Skeletal muscle cell (primary cell): ENCODE data around the gene MT1A.
"Not testable (repeated sequence)": the region's sequence is repeated elsewhere in the genome, so short reads cannot be mapped to it uniquely, and the experiment has no call there.

ENCODE experiments used
- DNase-seq: peaks from one replicate; pipeline ENCODE4 v3.0.0-alpha.2; 2010; ENCODE audit warnings: low read depth
- H3K4me3 ChIP-seq: 2 replicates; pipeline ENCODE4 v1.5.1; 2011; ENCODE audit warnings: low read depth, mild to moderate bottlenecking, control low read depth, low read length, moderate library complexity

The MT1A gene

DNA sequence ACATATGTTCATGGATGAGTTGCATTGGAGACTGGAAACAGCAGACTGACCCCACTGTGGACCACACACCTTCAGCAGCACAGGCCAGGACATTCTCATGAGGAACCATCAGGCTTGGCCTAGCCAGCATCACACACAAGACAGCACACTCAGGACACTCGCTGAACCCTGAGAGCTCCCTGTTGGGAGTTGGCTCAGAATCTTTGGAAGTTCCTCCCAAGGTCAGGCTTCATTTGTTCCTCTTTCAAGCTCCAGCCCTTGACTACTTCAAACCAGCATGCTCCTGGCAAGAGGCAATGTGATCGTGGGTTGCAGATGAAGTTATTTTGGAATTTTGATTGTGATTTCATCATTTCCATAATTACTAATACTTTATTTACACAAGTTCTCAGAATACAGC is 33.2 kb downstream of the MT1A start:
- DNase-seq, result not testable (repeated sequence)

DNA sequence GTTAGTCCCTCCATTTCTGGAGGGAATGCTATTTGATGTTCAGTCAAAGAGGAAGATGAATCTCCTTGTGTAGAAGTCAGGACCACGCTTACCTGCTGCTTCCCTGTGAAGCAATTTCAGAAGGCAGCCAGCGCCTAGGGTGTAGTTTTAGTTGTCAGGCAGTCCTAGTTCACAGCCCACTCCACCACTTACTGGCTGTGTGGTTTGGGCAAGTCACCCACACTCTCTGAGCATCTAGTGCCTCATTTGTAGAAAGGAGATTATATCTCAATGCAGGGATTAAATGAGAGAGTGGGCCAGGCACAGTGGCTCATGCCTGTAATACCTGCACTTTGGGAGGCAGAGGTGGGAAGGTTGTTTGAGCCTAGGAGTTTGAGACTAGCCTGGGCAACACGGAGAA is 33.7 kb downstream of the MT1A start:
- not testable (repeated sequence) for H3K4me3 ChIP-seq, DNase-seq

More for the DNA sequence above, 33.2 kb downstream of the MT1A start:
- H3K4me3 ChIP-seq, result not testable (repeated sequence)

DNA sequence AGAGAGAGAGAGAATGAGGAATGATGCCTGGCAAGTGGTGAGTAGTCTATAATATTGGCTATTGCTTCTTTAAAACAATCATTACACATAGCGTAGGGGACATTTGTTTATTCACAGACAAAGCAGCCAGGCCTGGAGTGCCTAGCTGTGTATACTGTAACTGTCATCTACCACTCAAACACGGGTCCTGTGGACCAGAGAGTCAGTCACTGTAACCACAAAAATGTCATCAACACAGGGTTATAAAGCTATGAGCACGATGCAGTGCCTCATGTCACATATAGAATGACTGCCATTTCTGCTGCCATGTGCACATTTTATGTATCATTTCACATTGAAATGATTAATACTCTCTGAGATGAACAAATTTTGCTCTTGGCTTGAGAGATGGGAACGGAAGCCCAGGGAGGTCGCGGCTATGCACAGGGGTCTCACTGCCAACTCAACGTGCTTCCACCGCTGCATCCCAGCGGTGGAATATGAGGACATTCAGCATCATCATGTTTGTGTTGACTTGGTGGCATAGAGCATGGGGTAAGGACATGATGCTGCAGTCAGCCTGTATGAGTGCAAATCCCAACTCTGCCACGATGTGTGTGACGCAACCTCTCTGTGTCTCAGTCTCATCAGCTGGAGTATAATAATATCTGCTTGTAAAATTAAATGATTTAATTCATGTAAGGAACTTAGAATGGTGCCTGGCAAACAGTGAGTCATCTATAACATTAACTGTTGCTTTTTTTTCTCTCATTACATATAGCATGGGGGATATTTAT is 34.5 kb downstream of the MT1A start:
- DNase-seq, result no peak
- no peak overlapping the region for H3K4me3 ChIP-seq

DNA sequence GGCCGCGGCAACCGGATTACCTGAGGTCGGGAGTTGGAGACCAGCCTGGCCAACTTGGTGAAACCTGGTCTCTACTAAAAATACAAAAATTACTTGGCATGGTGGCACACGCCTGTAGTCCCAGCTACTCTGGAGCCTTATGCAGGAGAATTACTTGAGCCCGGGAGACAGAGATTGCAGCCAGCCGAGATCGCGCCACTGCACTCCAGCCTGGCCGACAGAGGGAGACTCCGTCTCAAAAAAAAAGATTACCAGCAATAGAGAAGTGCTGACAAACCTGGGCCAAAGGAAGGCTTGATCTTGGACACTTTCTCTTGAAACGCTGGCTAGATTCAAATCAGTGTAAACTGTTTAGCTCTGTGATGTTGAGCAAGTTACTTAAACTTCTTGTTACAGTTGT is 35.5 kb downstream of the MT1A start:
- DNase-seq, result no peak

DNA sequence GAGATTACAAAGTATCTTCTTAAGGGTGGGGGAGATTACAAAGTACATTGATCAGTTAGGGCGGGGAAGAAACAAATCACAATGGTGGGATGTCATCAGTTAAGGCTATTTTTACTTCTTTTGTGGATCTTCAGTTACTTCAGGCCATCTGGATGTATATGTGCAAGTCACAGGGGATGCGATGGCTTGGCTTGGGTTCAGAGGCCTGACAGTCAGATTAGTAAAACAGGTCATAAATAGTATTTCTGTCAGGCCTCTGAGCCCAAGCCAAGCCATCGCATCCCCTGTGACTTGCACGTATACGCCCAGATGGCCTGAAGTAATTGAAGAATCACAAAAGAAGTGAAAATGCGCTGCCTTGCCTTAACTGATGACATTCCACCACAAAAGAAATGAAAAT is 36.1 kb downstream of the MT1A start:
- not testable (repeated sequence) for H3K4me3 ChIP-seq, DNase-seq

More for the DNA sequence above, 35.5 kb downstream of the MT1A start:
- H3K4me3 ChIP-seq, result no peak overlapping the region

DNA sequence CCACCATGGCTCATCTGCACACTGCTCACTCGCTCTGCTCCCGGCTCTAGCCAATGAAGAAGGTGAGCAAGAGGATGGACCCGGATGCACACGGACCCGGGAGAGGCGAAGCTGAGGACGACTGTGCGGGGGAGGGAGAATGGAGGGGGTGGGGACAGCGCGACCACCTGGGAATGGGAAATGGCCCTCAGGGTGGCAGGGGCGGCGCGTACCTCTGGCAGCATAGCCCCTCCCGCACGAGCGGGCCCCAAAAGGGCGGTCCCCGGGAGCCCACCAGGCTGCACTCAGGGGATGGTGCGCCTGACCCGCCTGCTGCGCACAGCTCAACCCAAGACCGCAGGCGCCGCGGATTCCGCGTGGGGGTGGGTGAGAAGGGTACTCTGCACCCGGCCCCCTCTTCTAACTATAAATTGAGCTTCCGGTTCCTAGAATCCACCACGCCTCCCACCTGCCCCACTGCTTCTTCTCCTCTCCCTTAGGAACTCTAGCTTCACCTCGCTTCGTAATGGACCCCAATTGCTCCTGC is 37.3 kb downstream of the MT1A start:
- no peak overlapping the region for H3K4me3 ChIP-seq
- no peak for DNase-seq

DNA sequence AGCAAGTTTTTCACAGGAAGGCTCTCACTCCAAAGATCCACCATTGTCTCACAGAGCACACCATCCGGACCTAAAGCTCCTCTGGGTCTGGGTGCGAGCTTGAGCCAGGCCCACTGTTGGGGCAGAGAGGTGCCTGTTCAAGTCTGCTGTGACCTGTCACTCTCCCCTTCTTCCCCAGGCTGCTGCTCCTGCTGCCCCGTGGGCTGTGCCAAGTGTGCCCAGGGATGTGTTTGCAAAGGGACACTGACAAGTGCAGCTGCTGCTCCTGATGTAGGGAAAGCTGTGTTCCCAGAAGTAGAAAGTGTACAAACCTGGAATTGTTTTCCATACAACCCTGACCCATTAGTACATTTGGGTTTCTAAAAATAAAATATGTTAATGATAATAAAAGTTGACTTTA is 39.0 kb downstream of the MT1A start:
- no peak for DNase-seq
- no peak overlapping the region for H3K4me3 ChIP-seq

DNA sequence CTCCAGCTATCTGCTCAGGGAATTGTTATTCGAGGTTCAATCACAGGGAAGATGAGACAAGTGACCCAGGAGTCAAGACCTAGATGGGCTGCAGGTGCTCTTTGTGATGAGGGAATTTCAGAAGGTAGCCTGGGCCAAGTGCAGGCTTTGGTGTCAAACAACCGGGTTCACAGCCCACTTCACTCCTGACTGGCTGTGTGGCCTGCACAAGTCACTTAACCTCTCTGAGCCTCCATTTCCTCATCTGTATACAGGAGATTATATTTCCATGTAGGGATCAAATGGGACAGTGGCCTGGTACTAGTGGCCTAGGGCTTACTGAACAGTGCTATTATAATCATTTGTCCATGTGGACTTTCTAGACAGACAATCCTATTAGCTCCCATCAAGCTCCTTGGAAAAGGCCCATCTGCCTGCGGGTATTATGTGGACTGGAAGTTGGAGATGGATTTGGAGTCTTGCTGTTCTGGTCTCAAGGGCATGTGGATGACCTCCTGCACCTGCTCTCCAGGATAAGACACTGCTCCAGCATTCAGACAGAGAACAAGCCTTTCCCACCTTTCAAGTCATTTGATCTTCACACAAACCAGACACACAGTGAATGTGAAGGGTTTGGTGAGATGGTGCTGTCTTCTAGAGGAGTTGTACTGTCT is 40.7 kb downstream of the MT1A start:
- no peak overlapping the region for H3K4me3 ChIP-seq
- DNase-seq, result no peak

DNA sequence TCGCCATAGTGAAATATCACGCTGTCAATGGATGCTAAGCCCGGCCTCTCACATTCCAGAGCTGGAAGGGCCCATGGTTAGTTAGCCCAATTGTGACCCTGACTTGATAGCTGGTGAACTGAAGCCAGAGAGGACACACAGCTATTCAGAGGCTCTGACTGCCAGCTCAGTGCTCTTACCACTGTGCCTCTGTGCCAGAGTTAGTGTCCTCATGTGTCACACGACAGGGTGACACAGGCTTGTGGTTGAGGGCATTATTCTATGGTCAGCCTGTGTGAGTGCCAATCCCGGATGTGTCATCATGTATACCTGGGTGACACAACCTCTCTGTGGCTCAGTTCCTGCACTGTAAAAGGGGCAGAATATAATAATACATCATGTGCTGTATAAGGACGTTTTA is 41.4 kb downstream of the MT1A start:
- H3K4me3 ChIP-seq, result no peak overlapping the region
- no peak for DNase-seq

DNA sequence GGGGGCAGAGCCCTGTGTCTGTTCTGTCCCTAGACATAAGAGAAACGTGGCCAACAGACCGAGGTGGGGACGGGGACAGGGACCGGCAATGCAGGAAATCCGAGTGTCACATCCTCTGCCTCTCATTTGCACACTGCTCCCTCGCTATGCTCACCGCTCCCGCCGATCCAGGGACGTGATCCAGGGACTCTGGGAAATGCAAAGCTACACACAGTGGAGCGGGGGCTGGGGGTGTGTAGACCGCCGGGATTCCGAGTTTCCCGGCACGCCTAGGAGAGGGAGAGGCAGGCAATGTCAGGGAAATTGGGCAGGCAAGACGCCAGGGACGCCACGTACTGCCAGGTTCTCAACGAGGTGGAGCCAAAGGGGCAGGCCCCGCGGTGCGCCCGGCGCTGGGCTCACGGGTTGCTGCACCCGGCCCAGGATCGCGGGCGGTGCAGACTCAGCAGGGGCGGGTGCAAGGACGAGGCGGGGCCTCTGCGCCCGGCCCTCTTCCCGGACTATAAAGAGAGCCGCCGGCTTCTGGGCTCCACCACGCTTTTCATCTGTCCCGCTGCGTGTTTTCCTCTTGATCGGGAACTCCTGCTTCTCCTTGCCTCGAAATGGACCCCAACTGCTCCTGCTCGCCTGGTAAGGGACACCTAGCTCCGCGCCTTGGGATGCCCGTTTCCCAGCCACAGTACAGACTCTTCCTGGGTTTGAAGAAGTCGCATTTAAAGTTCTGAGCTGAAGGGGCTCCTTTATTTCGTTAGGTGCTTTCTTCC is 43.7 kb downstream of the MT1A start, which contains the start of gene MT1X:
TSS of gene MT1X (plus strand) at position 532 of the 764 bp plus-strand sequence. CDS start at position 603, 71 bp downstream.
- H3K4me3 ChIP-seq, result peak within 1 kb of the TSS; percentile 65
- peak; percentile 64 for DNase-seq

DNA sequence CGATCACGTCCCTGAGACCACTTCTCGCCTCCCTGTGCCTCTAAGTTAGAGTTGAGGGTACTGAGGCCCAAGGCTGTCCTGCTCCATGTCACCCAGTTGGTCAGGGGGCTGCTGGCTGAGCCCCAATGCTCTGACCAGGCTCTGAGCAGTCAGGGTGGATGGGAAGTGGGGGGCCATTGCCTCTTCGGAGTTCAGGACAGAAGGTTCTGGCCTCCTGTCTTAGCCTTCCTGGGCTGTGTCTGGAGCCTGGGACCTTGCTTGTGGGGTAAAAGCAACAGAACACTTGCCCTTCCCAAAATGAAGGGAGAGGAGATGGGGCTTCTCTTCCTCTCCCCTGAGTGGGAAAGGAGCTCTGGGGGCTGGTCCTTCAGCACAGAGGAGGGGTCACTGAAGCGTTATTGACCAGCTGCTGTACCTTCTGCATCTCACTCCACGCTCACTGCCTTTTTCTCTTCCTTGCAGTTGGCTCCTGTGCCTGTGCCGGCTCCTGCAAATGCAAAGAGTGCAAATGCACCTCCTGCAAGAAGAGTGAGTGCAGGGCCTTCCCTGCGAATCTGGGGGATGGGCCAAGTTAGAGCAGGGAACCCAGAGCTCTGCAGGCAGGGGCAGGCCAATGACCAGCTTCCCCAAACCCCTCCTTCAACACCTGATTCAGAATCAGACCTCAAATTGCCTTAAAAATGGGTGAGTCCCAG is 44.4 kb downstream of the MT1A start:
- no peak for DNase-seq
- peak overlapping the region; percentile 65 for H3K4me3 ChIP-seq

DNA sequence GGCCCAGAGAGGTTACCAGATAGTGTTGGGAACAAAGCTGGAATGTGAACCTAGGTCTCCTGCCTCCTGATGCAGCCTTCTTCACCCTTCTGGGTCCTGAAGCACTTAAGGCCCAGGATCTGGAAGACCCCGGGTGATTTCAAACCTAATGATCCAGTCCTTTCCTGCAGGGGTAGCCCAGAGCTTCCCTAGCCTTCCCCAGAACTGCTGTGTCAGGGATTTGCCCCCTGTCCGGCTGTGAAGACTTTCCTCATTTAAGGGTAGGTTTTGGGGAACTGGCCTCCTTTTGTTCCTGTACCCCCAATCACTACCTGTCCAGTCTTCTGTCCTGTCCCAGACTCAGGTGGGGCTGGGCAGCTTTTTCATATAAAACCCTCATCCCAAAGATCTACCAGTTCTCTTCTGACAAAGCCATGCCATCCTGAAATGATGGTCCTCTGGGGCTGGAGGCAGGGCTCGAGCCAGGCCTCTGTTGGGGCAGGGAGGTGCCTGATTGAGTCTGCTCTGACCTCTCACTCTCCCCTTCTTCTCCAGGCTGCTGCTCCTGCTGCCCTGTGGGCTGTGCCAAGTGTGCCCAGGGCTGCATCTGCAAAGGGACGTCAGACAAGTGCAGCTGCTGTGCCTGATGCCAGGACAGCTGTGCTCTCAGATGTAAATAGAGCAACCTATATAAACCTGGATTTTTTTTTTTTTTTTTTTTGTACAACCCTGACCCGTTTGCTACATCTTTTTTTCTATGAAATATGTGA is 45.1 kb downstream of the MT1A start:
- no peak for DNase-seq
- H3K4me3 ChIP-seq, result peak overlapping the region; percentile 65

DNA sequence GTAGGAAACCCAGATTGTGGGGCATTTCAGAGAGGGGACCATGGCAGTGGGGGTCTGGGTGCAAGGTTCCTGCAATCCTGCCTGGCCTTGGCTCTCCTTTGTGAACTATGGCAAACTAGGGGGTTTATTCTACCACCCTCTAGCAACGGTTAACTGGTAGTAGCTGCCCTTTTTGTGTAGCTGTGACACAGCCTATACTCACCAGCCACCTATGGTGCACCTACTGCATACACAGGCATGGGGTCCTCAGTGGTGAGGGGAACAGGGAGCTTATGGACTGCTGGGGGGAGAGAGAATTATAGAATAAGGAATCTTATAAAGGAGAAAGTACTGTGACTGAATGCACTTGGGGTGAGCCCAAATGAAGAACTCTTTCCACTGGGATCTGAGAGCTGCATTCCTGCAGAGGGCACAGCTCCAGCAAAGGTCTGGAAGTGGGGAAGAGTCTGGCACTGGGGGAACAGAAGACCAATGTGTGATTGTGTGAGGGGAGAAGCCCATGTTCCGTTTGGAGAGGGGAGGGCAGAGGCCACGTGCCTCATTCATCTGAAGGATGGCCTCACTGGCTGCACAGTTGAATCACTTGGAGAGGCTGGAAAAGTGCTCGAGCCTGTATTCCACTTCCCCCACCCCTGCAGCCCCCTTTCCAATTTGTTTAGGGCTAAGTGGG is 45.9 kb downstream of the MT1A start:
- DNase-seq, result no peak
- H3K4me3 ChIP-seq, result no peak overlapping the region

DNA sequence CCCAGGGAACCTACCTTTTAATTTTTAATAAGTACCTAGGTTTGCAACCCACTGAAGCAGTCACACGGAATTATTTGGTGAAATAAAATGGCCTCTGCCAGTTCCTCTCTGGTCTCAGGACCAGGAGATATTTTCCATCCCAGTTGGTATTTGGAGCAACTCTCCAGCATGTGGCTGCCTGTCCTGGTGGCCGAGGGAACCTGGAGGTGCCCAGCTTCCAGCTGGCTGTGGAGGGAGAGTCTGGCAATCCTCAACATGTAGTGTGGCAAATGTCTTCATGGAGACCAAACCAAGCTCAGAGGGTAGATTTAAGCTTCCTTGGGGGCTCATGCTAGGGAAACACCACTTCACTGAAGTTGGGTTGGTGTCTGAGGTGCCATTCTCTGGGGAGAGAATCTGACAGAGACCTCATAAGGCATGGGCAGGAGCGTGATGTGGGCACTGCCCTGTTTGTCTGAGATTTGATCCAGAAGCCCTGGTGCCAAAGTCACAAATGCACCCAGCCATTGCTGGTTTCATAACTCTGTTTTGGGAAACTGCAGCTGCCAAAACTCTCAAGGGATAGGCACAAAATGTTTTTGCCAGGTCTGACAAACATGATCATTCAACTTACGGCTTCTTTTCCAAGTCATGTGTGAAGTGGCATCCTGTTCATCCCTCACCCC is 46.6 kb downstream of the MT1A start:
- no peak overlapping the region for H3K4me3 ChIP-seq
- no peak for DNase-seq

DNA sequence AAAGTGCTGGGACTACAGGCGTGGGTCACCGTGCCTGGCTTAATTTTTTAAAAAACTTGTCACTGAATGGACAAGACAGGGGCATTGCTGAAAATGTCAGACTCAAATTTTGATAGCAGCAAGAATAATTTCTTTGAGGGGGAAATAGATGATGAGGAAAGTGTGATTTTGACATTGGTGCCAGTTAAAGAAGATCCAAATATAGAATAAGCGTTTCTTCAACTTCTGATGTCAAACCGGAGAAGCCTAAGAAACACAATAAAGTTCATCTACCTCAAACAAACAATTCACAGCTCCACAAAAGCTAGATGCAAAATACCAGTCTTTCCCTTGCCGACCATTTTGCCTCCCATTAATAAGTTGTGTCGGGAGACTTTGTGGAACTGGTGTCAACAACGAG is 48.3 kb downstream of the MT1A start:
- no peak for DNase-seq
- no peak overlapping the region for H3K4me3 ChIP-seq

DNA sequence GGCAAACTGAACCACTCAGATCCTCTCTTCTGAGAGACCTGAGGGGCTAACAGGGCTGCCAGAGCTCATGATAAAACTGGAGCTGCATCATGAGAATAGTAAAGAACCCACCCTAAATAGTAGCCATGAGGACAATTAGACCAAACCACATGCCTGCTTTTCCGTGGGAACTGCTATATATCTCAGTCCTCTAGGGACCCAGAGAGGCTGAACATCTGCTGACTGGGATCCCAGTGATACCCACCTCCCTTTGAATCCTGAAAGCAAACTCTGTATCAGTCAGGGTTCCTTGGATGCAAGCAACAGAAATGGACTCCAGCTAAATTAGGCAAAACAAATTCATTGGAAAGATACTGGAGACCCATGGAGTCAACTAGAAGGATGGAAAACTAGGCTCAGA is 50.3 kb downstream of the MT1A start:
- H3K4me3 ChIP-seq, result no peak overlapping the region
- no peak for DNase-seq

DNA sequence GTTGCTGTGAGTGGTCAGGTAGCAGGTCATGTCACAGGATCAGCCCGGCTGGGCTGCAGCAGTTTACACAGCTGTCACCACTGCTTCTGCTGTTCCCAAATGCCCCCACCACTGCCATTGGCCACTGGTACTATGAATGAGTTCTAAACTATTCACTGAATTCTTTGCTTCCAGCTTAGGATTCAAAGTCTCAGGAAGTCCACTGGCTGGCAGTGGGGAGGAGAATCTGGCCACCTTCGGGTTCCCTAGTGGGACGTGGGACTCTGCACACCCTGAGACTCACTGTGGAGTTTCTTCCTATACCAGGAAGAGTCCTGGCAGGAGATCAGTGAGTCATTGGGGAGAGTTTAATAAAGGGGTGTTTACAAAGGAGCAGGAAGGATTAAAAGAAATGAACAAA is 50.7 kb downstream of the MT1A start:
- no peak overlapping the region for H3K4me3 ChIP-seq
- no peak for DNase-seq
